ENCODE results near the gene MPV17L2. TPM values are rescaled to one million over a fixed set of nuclear protein-coding genes. Genes with fewer than 3 reads are reported as not detected.

The MPV17L2 gene
- total and polyA plus RNA-seq, 2 experiments from 2014 or later: 38.7 to 81.3 TPM

- TF ChIP-seq, protein P1, sequence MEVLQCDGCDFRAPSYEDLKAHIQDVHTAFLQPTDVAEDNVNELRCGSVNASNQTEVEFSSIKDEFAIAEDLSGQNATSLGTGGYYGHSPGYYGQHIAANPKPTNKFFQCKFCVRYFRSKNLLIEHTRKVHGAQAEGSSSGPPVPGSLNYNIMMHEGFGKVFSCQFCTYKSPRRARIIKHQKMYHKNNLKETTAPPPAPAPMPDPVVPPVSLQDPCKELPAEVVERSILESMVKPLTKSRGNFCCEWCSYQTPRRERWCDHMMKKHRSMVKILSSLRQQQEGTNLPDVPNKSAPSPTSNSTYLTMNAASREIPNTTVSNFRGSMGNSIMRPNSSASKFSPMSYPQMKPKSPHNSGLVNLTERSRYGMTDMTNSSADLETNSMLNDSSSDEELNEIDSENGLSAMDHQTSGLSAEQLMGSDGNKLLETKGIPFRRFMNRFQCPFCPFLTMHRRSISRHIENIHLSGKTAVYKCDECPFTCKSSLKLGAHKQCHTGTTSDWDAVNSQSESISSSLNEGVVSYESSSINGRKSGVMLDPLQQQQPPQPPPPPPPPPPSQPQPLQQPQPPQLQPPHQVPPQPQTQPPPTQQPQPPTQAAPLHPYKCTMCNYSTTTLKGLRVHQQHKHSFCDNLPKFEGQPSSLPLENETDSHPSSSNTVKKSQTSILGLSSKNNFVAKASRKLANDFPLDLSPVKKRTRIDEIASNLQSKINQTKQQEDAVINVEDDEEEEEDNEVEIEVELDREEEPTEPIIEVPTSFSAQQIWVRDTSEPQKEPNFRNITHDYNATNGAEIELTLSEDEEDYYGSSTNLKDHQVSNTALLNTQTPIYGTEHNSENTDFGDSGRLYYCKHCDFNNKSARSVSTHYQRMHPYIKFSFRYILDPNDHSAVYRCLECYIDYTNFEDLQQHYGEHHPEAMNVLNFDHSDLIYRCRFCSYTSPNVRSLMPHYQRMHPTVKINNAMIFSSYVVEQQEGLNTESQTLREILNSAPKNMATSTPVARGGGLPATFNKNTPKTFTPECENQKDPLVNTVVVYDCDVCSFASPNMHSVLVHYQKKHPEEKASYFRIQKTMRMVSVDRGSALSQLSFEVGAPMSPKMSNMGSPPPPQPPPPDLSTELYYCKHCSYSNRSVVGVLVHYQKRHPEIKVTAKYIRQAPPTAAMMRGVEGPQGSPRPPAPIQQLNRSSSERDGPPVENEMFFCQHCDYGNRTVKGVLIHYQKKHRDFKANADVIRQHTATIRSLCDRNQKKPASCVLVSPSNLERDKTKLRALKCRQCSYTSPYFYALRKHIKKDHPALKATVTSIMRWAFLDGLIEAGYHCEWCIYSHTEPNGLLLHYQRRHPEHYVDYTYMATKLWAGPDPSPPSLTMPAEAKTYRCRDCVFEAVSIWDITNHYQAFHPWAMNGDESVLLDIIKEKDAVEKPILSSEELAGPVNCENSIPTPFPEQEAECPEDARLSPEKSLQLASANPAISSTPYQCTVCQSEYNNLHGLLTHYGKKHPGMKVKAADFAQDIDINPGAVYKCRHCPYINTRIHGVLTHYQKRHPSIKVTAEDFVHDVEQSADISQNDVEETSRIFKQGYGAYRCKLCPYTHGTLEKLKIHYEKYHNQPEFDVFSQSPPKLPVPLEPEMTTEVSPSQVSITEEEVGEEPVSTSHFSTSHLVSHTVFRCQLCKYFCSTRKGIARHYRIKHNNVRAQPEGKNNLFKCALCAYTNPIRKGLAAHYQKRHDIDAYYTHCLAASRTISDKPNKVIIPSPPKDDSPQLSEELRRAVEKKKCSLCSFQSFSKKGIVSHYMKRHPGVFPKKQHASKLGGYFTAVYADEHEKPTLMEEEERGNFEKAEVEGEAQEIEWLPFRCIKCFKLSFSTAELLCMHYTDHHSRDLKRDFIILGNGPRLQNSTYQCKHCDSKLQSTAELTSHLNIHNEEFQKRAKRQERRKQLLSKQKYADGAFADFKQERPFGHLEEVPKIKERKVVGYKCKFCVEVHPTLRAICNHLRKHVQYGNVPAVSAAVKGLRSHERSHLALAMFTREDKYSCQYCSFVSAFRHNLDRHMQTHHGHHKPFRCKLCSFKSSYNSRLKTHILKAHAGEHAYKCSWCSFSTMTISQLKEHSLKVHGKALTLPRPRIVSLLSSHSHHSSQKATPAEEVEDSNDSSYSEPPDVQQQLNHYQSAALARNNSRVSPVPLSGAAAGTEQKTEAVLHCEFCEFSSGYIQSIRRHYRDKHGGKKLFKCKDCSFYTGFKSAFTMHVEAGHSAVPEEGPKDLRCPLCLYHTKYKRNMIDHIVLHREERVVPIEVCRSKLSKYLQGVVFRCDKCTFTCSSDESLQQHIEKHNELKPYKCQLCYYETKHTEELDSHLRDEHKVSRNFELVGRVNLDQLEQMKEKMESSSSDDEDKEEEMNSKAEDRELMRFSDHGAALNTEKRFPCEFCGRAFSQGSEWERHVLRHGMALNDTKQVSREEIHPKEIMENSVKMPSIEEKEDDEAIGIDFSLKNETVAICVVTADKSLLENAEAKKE (CRISPR knock-in tag; IDR thresholded peaks at IDR 0.05): no peak
- TF ChIP-seq, protein P2, sequence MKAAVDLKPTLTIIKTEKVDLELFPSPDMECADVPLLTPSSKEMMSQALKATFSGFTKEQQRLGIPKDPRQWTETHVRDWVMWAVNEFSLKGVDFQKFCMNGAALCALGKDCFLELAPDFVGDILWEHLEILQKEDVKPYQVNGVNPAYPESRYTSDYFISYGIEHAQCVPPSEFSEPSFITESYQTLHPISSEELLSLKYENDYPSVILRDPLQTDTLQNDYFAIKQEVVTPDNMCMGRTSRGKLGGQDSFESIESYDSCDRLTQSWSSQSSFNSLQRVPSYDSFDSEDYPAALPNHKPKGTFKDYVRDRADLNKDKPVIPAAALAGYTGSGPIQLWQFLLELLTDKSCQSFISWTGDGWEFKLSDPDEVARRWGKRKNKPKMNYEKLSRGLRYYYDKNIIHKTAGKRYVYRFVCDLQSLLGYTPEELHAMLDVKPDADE (IDR thresholded peaks at IDR 0.05): no peak
- no peak for TF ChIP-seq ZNF331 (CRISPR knock-in tag; IDR thresholded peaks at IDR 0.05; ENCODE audit: low read depth)
- TF ChIP-seq ZNF114 (CRISPR knock-in tag; IDR thresholded peaks at IDR 0.05): no peak
- TF ChIP-seq STAT1 (IDR thresholded peaks at IDR 0.05; ENCODE audit: unreplicated experiment): no peak
- TF ChIP-seq EZH2 (IDR thresholded peaks at IDR 0.05; ENCODE audit: low read depth, unreplicated experiment): no peak
Measured at GRCh38 chr19:18167011-18167410, 26.0 kb upstream of the MPV17L2 start (continued).

- peaks cover 8% of the 10 kb centered on the region for H3K27me3 Mint-ChIP-seq (ENCODE audit: insufficient read depth, low read depth, poor library complexity)
- no peak overlapping the region for H3K4me3 ChIP-seq
- no peaks in the 10 kb centered on the region; the same call in none of the 3 replicates for H3K4me1 Mint-ChIP-seq
- H4K20me1 ChIP-seq (replicated peaks; ENCODE audit: insufficient read depth): no peaks in the 10 kb centered on the region; the same call in 1 of the 2 replicates
- H3F3A ChIP-seq (replicated peaks; ENCODE audit: low read depth): peaks cover 8% of the 10 kb centered on the region; the same call in 1 of the 2 replicates
- H3K27ac ChIP-seq (ENCODE audit: low read depth): no peak overlapping the region
- no peaks in the 10 kb centered on the region for H3K27me3 ChIP-seq (ENCODE audit: insufficient read depth)
- no peaks in the 10 kb centered on the region for H3K4me1 ChIP-seq (ENCODE audit: insufficient read depth)
- H3K4me2 ChIP-seq: no peak overlapping the region
- no peaks in the 10 kb centered on the region for H3K9me3 Mint-ChIP-seq
- H3K36me3 Mint-ChIP-seq (ENCODE audit: low read depth): peaks cover 45% of the 10 kb centered on the region
- no peak overlapping the region for H3K27ac Mint-ChIP-seq
- H3K36me3 ChIP-seq (ENCODE audit: insufficient read depth): peaks cover 4% of the 10 kb centered on the region; the same call in 1 of the 2 replicates
- DNase-seq (ENCODE audit: low spot score) (peak; percentile 78), ATAC-seq (peak; percentile 96)
- H3K9me2 ChIP-seq (ENCODE audit: insufficient read depth): no peaks in the 10 kb centered on the region
- no peak overlapping the region for H3K4me3 Mint-ChIP-seq
- no peak overlapping the region for H2AFZ ChIP-seq
- H3K79me2 ChIP-seq (replicated peaks; ENCODE audit: insufficient read depth): no peaks in the 10 kb centered on the region
- TF ChIP-seq, protein P1 (CRISPR knock-in tag; IDR thresholded peaks at IDR 0.05): no peak
Measured at GRCh38 chr19:18167975-18168645, 24.9 kb upstream of the MPV17L2 start.

Data from GM23338 (cell line).